Prostate gland (tissue), 2 donors: ENCODE data around the gene KNL1. TPM values are rescaled to one million over a fixed set of nuclear protein-coding genes. Genes with fewer than 3 reads are reported as not detected.
"Not testable (repeated sequence)": the region's sequence is repeated elsewhere in the genome, so short reads cannot be mapped to it uniquely, and the experiment has no call there.

Experiments
- DNase-seq: peaks from one replicate; pipeline ENCODE4 v3.0.0-alpha.2; 2019; ENCODE audit warnings: low spot score
- H3K27ac ChIP-seq, 2 donors: fragments of 200-600 bp; sonication (generic); 2 replicates each; pipeline ENCODE4 v1.5.1; 2017 to 2019
- H3K27me3 ChIP-seq: fragments of 200-600 bp; sonication (generic); replicated peaks from 2 replicates; pipeline ENCODE4 v1.5.1; 2019; ENCODE audit not compliant: insufficient read depth
- H3K36me3 ChIP-seq, 2 donors: fragments of 200-600 bp; sonication (generic); 1 replicate in 1 of 2; 2 replicates in 1 of 2; pipeline versions ENCODE4 v1.5.1 to v1.8.1; 2017 to 2019
- H3K4me1 ChIP-seq: fragments of 200-600 bp; sonication (generic); replicated peaks from 2 replicates; pipeline ENCODE4 v1.5.1; 2019
- H3K4me3 ChIP-seq, 2 donors: fragments of 200-600 bp; sonication (generic); 2 replicates each; pipeline ENCODE4 v1.5.1; 2017 to 2019
- H3K9me3 ChIP-seq: fragments of 200-600 bp; sonication (generic); 2 replicates; pipeline ENCODE4 v1.5.1; 2017
- POLR2A ChIP-seq: fragments of 450-650 bp; IDR thresholded peaks from one replicate; pipeline ENCODE4 v1.6.1; 2016; ENCODE audit warnings: antibody characterized with exemption, mild to moderate bottlenecking
- POLR2AphosphoS5 ChIP-seq: sonication (generic); formaldehyde crosslinking; IDR thresholded peaks from one replicate; pipeline ENCODE4 v1.6.1; 2017; ENCODE audit warnings: antibody characterized with exemption
- WGBS: methylation state at CpG from one replicate; pipeline ENCODE4 v1.1.5; 2018; 5-methylcytosine and 5-hydroxymethylcytosine counted together
- intact Hi-C: fragments of 100-400 bp; cut with DNase I; formaldehyde crosslinking; loops from one replicate; pipeline ENCODE4 v1.14.2; 2022
- total RNA-seq, 2 donors: library from RNA; depleted of rRNA; stranded (reverse); fragments of >200 nt; gene quantifications; one replicate each; pipeline ENCODE4 v1.1.0, GENCODE V29; 2016
- TF ChIP-seq, protein P1 (sequence below), 4 experiments: fragments of 200-600 bp in 2 of 4; fragments of 450-650 bp in 2 of 4; sonication (generic) in 2 of 4; IDR thresholded peaks; 1 replicate in 3 of 4; 2 replicates in 1 of 4; pipeline ENCODE4 v1.5.1; 2016 to 2019; ENCODE audit warnings: antibody characterized with exemption in 4 of 4, mild to moderate bottlenecking in 2 of 4, moderate library complexity in 2 of 4

The KNL1 gene
- total RNA-seq, 2 donors from 2014 or later = 1.6 to 18.7 TPM

DNA sequence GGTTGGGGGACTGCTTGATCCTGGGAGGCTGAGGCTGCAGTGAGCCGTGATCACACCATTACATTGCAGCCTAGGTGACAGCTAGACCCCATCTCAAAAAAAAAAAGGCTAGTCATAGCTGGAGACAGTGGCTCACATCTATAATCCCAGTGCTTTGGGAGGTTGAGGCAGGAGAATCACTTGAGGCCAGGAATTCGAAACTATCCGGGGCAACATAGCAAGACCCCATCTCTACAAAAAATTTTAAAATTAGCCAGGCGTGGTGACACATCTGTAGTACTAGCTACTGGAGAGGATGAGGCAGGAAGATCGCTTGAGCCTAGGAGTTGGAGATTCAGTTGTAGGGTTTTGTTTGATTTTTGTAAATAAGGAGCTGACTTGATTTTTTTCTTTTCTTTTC is 45.6 kb downstream of the KNL1 start:
- TF ChIP-seq POLR2A (no peak), POLR2AphosphoS5 (no peak)
- TF ChIP-seq, protein P1, sequence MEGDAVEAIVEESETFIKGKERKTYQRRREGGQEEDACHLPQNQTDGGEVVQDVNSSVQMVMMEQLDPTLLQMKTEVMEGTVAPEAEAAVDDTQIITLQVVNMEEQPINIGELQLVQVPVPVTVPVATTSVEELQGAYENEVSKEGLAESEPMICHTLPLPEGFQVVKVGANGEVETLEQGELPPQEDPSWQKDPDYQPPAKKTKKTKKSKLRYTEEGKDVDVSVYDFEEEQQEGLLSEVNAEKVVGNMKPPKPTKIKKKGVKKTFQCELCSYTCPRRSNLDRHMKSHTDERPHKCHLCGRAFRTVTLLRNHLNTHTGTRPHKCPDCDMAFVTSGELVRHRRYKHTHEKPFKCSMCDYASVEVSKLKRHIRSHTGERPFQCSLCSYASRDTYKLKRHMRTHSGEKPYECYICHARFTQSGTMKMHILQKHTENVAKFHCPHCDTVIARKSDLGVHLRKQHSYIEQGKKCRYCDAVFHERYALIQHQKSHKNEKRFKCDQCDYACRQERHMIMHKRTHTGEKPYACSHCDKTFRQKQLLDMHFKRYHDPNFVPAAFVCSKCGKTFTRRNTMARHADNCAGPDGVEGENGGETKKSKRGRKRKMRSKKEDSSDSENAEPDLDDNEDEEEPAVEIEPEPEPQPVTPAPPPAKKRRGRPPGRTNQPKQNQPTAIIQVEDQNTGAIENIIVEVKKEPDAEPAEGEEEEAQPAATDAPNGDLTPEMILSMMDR (IDR thresholded peaks at IDR 0.05) = no peak
- no peak overlapping the region for H3K4me3 ChIP-seq
- no peak overlapping the region for H3K27ac ChIP-seq
- intact Hi-C loops = no loop called here
- 97% methylated on average over 5 of the region's 5 CpGs for WGBS
- H3K4me1 ChIP-seq = no peaks in the 10 kb centered on the region
- no peak for DNase-seq
- H3K9me3 ChIP-seq = no peaks in the 10 kb centered on the region
- no peaks in the 10 kb centered on the region for H3K36me3 ChIP-seq
- H3K27me3 ChIP-seq = no peaks in the 10 kb centered on the region

DNA sequence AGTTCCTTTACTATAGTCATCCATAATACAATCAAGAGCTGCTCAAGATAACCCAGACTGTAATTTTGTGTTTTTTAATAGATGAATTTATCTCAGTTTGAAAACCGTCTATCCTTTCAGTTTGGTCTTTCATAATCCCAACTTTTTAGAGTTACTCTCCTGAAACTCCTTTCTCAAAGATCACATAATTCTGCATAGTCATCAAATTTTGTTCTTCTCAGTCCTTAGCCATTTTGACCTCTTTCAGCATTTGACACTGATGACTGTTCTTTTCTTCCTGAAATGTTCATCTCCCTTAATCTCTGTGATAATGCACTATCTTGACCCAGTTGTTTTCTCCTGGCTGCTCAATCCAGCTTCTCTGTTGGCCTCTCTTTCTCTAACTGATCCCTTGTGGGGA is 53.5 kb downstream of the KNL1 start:
- Histone ChIP-seq H3K27ac (no peak overlapping the region), H3K4me3 (no peak overlapping the region), H3K9me3 (no peaks in the 10 kb centered on the region), H3K36me3 (no peaks in the 10 kb centered on the region), H3K27me3 (no peaks in the 10 kb centered on the region), H3K4me1 (no peaks in the 10 kb centered on the region)
- WGBS = 97% methylated on average over 1 of the region's 1 CpG
- DNase-seq = no peak
- intact Hi-C loops = no loop called here
- TF ChIP-seq, protein P1 (IDR thresholded peaks at IDR 0.05) = no peak
- TF ChIP-seq POLR2A (no peak), POLR2AphosphoS5 (no peak)

DNA sequence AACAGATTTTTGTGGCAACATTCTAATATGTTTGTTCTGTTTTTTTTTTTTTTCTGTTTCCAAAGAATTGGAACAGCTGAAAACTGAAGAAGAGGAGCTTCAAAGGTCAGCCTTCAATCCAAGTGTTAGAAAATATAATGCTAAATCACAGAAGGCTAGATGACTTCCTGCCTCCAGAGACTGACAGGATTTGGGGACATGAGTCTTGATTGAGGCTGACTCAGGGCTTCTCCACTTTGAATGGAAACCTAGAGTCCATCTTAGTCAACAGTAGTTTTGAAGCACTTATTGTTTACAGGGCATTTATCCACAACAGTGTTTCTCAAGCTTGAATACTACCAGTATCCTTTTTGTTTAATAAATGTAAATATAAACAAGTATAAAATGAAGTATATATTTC is 56.4 kb downstream of the KNL1 start:
- Histone ChIP-seq H3K27ac (no peak overlapping the region), H3K36me3 (no peaks in the 10 kb centered on the region), H3K9me3 (no peaks in the 10 kb centered on the region), H3K27me3 (no peaks in the 10 kb centered on the region), H3K4me1 (no peaks in the 10 kb centered on the region), H3K4me3 (no peak overlapping the region)
- intact Hi-C loops = no loop called here
- no peak for DNase-seq
- TF ChIP-seq POLR2AphosphoS5 (no peak), POLR2A (no peak)
- TF ChIP-seq, protein P1 (IDR thresholded peaks at IDR 0.05) = no peak

DNA sequence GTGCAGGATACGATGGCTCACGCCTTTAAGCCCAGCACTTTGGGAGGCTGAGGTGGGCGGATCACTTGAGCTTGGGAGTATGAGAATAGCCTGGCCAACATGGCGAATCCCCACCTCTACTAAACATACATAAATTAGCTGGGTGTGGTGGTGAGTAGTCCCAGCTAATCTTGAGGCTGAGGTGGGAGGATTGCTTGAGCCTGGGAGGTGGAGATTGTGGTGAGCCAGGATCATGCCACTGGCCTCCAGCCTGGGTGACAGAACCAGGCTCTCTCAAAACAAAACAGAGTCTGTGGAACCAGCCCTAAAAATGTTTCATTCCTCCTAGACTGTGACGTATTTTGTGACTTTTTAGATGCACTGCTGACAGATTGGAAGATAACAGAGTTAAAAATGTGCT is 66.6 kb downstream of the KNL1 start:
- H3K9me3 ChIP-seq = no peaks in the 10 kb centered on the region

DNA sequence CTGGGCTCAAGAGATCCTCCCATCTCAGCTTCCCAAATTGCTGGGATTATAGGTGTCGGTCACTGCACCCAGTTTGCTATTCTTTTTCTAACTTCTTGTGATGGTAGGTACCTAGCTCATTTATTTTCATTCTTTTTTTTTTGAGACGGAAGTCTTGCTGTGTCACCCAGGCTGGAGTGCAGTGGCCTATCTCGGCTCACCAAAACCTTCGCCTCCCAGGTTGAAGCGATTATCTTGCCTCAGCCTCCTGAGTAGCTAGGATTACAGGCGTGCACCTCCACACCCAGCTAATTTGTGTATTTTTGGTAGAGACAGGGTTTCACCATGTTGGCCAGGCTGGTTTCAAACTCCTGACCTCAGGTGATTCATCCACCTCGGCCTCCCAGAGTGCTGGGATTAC is 70.9 kb downstream of the KNL1 start:
- WGBS = 96% methylated on average over 7 of the region's 7 CpGs
- no peak for DNase-seq
- Histone ChIP-seq H3K27ac (no peak overlapping the region), H3K36me3 (no peaks in the 10 kb centered on the region), H3K9me3 (no peaks in the 10 kb centered on the region), H3K4me3 (no peak overlapping the region), H3K4me1 (no peaks in the 10 kb centered on the region), H3K27me3 (no peaks in the 10 kb centered on the region)
- intact Hi-C loops = no loop called here
- no peak for TF ChIP-seq POLR2AphosphoS5
- TF ChIP-seq POLR2A = no peak
- TF ChIP-seq, protein P1 (IDR thresholded peaks at IDR 0.05) = no peak

More for the DNA sequence above, 66.6 kb downstream of the KNL1 start:
- Histone ChIP-seq H3K4me1 (no peaks in the 10 kb centered on the region), H3K4me3 (no peak overlapping the region), H3K27ac (no peak overlapping the region), H3K36me3 (no peaks in the 10 kb centered on the region), H3K27me3 (no peaks in the 10 kb centered on the region)
- TF ChIP-seq POLR2AphosphoS5 = no peak
- TF ChIP-seq POLR2A = no peak
- TF ChIP-seq, protein P1 (IDR thresholded peaks at IDR 0.05) = no peak
- intact Hi-C loops = no loop called here
- DNase-seq = no peak
- WGBS = 93% methylated on average over 5 of the region's 5 CpGs

DNA sequence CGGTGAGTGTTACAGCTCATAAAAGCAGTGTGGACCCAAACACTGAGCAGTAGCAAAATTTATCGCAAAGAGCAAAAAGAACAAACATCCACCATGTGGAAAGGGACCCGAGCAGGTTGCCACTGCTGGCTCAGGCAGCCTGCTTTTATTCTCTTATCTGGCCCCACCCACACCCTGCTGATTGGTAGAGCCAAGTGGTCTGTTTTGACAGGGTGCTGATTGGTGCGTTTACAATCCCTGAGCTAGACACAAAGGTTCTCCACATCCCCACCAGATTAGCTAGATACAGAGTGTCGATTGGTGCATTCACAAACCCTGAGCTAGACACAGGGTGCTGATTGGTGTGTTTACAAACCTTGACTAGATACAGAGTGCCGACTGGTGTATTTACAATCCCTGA is 82.2 kb downstream of the KNL1 start:
- 95% methylated on average over 6 of the region's 6 CpGs for WGBS
- H3K36me3 ChIP-seq, H3K27me3 ChIP-seq, H3K4me1 ChIP-seq, H3K27ac ChIP-seq, H3K4me3 ChIP-seq, H3K9me3 ChIP-seq, intact Hi-C loops, DNase-seq: not testable (repeated sequence)

DNA sequence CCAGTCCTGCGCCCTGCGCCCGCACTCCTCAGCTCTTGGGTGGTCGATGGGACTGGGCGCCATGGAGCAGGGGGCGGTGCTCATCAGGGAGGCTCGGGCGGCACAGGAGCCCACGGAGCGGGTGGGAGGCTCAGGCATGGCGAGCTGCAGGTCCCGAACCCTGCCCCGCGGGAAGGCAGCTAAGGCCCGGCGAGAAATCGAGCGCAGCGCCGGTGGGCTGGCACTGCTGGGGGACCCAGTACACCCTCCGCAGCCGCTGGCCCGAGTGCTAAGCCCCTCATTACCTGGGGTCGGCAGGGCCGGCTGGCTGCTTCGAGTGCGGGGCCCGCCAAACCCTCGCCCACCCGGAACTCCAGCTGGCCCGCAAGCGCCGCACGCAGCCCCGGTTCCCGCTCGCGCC is 82.9 kb downstream of the KNL1 start:
- intact Hi-C loops, H3K27ac ChIP-seq, H3K36me3 ChIP-seq, DNase-seq, H3K4me1 ChIP-seq, H3K9me3 ChIP-seq, H3K27me3 ChIP-seq, H3K4me3 ChIP-seq: not testable (repeated sequence)
- WGBS = 99% methylated on average over 15 of the region's 38 CpGs
